IPS DF 4.7 (cell line): ENCODE data around the gene TCF12.
"Not testable (repeated sequence)": the region's sequence is repeated elsewhere in the genome, so short reads cannot be mapped to it uniquely, and the experiment has no call there.

Experiments
- DNase-seq: peaks from one replicate; pipeline ENCODE4 v3.0.0-alpha.2; 2013; ENCODE audit warnings: low spot score; ENCODE audit errors: extremely low read depth

The TCF12 gene

GRCh38 chr15:56915888-56916287 is 2.6 kb upstream of the TCF12 start:
- no peak for DNase-seq

- DNase-seq, result no peak
Observed at GRCh38 chr15:56916825-56917477, 1.5 kb upstream of the TCF12 start.

DNA sequence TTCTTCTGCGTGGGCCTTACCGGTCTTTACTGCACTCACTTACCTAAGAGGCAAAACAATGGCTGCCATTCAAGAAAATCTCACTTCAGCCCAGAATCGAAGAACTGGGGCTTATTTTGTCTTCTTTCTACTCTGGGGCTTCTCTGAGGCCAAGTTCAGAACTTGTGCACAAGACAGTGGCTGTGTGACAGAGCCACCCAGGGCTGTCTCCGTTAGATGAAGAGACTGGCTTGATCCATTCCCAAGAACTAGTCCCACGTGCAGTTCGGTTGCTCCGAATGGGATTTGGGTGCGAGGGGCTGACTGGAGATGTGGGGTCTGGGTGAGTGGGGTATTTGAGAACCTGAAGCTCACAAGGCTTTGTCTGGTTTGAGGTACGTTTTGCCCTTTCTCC is 795 bp upstream of the TCF12 start:
- DNase-seq, result no peak

- DNase-seq, result no peak
Observed at GRCh38 chr15:56919031-56919608, 676 bp downstream of the TCF12 start.

DNA sequence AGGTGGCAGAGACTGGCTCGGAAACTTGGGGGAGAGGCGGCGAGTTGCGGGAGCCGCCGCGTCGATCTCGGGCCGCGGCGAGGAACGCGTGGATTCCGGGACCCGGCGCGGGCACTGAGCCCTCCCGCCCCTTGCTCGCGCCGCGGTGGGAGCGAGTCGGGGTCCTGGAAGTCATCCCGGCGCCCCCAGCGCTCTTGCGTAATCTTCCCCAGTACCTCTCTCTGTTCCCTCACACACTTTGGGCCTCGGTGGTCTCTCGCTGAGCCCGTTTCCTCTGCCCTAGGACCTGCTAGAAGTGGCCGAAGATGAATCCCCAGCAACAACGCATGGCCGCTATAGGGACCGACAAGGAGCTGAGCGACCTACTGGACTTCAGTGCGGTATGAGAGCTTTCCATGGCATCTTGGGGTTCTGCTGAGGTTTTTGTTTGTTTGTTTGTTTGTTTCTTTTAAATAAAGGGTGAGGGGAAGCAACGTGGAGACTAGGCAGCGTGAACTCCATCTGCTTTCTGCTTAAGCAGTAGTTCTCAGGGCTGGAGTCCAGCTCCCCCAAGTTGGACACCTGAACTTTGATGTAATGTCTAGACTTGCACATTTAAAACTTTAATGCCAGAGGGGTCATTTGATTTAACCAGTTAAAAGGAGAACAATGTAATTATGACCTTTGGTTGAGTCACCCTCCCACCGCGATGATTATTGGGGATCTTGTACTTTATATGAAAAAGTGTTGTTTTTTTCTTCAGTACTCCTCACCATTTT is 1.3 kb downstream of the TCF12 start:
- no peak for DNase-seq

- no peak for DNase-seq
Observed at GRCh38 chr15:56920367-56920627, 1.9 kb downstream of the TCF12 start.

GRCh38 chr15:56923174-56923591 is 4.7 kb downstream of the TCF12 start:
- no peak for DNase-seq

DNA sequence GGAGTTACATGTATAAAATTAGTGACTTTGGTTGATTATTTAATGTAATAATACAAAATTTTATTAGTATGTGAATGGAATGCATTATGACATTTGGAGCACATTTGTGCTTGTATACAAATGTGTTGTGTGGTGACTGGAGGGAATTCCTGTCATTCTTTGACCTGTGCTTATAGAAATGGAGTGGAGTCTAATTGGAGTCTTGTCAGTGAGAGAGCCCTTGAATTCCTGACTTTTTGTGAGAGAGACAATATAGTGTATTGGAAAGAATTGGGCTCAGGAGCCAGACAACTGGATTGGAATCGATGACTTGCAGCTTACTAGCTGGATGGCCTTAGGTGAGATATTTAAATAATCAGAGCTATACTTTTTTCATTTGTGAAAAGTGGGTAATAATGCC is 9.4 kb downstream of the TCF12 start:
- DNase-seq, result no peak

GRCh38 chr15:56929399-56929798 is 11.0 kb downstream of the TCF12 start:
- no peak for DNase-seq

DNA sequence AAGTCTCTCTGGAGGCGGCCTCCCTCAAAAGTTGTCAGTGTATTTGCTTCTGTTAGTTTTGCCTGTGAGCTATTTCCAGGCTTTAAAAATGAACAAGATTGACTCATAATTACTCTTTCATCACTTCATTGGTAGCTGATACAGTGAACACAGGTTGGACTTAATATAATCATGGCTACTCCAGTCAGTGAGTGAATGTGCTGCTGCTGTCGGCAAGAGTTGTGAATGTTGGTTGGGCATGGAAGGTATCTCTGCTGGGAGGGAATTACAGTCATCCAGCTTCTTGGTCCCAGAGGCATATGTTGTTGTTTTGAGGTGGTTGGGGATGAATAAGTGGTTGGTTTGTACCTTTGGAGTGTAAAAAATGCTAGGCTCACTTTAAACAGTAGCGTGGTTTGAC is 11.5 kb downstream of the TCF12 start:
- no peak for DNase-seq

- DNase-seq, result no peak
Observed at GRCh38 chr15:56930669-56931313, 12.3 kb downstream of the TCF12 start.

DNA sequence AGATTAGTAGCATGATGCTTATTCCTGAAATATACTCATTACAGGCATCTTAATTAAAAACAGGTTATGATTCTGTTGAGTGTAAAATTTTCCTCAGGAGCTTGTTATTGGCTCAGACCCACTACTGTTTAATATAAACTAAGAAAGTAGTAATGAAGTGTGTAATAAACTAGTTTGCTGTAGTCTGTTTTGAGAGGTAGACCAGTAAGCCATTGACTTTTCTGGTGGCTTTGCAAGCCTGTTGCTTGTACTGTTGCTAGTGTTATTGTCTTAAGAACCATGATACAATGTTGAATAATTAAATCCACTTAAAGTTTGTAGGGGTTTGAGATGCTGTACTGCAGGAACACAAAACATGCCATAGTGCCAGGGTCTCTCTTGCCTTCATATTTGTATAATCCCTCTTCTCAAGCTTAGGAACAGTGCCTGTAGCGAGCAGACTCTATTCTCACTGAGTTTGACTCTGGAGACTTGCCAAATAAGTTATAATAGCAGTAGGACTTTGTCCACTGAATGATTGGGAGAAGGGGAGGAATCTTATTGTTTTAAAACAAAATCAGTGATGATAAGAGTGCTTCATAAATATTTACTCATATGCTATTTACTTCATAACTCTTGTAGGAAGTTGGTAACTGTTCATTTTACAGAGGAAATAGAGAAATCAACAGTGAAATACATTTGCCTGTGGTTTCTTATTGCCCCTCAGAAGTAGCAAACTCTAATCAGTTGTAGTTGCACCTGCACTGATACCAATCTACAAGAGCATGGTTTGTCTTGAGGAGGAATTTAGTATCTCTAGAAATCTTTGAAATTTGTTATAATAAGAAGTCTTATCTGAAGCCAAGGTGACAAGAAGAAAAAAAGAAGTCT is 13.4 kb downstream of the TCF12 start:
- no peak for DNase-seq

DNA sequence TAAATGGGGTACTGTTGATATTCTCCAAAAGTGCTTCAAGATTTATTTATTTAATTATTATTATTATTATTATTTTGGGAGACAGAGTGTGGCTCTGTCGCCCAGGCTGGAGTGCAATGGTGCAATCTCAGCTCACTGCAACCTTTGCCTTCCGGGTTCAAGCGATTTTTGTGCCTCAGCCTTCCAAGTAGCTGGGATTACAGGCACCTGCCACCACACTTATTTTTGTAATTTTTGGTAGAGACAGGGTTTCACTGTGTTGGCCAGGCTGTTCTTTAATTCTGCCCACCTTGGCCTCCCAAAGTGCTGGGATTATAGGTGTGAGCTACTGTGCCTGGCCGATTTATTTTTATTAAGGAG is 14.0 kb downstream of the TCF12 start:
- not testable (repeated sequence) for DNase-seq

DNA sequence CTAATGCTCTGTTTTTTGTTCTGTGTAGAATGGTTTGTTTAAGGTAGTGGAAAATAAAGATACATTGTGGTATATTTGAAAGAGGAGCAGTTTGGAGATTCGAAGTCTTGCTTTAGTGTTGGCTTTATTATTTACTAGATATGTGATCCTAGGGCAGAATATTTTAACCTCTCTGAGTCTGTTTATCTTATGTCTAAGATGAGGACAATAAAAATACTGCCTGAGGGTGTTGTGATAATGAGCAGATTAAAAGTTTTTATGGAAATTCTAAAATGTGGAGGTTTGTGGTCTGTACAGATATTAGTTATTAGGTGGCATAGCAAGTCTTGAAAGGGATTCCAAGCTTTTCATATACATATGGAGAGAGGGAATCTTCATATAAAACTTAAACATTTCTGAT is 15.0 kb downstream of the TCF12 start:
- no peak for DNase-seq

GRCh38 chr15:56933811-56934210 is 15.4 kb downstream of the TCF12 start:
- DNase-seq, result no peak

DNA sequence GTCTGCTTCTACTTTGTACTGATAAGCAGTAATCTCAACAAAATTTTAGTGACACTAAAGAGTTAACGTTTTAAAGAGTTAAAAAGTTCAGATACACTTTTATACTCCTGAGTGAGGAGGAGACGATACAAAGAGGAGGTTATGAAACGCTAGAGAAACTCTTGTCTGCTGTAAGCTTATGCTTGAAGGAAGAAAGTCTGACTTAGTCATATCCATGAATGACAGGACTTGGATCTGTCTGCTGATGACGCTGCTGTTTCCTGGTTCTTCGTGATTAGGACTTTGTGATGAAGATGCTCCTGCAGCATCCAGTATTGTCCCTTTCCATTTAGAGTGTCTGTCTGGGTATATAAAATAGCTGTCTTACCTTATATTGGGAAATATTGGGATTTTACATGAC is 15.8 kb downstream of the TCF12 start:
- DNase-seq, result no peak

DNA sequence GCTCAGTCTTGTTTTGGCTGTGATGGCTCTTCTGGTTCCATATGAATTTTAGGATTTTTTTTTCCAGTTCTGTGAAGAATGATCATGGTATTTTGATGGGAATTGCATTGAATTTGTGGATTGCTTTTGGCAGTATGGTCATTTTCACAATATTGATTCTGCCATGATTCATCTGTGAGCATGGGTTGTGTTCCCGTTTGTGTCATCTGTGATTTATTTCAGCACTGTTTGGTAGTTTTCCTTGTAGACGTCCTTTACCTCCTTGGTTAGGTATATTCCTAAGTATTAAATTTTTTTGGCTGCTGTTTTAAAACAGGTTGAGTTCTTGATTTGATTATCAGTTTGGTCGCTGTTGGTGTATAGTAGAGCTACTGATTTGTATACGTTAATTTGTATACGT is 18.5 kb downstream of the TCF12 start:
- DNase-seq, result no peak

- no peak for DNase-seq
Observed at GRCh38 chr15:56939257-56939656, 20.8 kb downstream of the TCF12 start.

GRCh38 chr15:56940388-56940787 is 21.9 kb downstream of the TCF12 start:
- no peak for DNase-seq

DNA sequence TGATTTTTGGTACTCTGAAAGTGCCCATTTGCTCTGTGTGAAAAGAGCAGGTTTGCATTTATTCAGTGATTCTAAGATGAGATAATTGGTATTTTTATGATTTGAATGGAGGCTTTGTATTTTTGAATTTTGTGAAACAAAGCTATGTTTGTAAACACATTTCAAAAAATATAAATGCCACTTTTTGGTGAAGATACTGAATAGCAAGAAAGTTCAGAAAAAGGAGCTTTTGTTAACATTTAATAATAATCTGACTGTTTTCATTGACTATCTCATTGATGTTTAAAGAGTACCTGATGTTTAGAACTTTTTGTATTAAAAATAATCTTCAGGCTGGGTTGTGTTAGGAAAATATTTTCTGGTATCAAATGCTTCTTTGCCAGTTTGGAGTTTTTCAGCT is 23.7 kb downstream of the TCF12 start:
- no peak for DNase-seq

DNA sequence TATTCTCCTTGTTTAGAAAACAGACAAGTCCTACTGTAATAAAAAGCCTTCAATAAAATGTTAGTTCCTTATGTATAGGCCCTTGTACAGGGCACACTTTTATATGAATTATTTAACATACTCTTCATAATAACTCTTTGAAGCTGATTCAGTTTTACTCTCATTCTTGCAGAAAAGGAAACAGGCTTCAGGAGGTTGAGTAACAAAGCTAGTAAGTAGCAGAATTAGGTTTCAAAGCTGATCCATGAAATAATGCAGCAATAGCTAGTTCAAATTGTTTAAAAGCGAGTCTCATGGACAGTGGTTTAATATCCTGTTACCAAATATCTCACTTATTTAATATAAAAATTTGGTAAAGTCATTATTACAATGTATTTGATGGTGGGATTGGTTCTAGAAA is 25.0 kb downstream of the TCF12 start:
- no peak for DNase-seq

DNA sequence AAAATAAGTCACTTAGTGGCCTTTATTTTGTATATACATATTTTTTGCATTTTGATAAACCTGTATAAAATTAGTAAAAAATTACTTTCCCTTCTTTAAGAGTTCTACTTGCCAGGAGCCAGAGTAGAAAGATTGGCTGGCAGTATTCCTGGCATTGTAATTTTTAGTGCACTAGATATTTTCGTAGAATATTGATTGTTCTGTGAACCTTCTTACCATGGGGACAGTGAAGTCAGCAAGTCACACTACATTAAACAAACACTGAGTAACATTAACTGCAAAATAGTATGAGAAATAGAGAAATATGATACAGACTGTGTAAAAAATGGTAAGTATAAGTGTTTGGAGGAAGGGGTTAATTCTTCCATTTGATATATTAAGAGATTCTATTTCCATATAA is 26.0 kb downstream of the TCF12 start:
- DNase-seq, result no peak
